NOMO-1 (cell line): ENCODE measurements around the gene TMEM39A.

Experiments
- DNase-seq, 2 experiments: peaks; one replicate each; lab custom pipeline; 2025; ENCODE audit not compliant: unreplicated experiment in 2 of 2; lab: John Stamatoyannopoulos, UW

TMEM39A gene, protein sequence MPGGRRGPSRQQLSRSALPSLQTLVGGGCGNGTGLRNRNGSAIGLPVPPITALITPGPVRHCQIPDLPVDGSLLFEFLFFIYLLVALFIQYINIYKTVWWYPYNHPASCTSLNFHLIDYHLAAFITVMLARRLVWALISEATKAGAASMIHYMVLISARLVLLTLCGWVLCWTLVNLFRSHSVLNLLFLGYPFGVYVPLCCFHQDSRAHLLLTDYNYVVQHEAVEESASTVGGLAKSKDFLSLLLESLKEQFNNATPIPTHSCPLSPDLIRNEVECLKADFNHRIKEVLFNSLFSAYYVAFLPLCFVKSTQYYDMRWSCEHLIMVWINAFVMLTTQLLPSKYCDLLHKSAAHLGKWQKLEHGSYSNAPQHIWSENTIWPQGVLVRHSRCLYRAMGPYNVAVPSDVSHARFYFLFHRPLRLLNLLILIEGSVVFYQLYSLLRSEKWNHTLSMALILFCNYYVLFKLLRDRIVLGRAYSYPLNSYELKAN

DNA sequence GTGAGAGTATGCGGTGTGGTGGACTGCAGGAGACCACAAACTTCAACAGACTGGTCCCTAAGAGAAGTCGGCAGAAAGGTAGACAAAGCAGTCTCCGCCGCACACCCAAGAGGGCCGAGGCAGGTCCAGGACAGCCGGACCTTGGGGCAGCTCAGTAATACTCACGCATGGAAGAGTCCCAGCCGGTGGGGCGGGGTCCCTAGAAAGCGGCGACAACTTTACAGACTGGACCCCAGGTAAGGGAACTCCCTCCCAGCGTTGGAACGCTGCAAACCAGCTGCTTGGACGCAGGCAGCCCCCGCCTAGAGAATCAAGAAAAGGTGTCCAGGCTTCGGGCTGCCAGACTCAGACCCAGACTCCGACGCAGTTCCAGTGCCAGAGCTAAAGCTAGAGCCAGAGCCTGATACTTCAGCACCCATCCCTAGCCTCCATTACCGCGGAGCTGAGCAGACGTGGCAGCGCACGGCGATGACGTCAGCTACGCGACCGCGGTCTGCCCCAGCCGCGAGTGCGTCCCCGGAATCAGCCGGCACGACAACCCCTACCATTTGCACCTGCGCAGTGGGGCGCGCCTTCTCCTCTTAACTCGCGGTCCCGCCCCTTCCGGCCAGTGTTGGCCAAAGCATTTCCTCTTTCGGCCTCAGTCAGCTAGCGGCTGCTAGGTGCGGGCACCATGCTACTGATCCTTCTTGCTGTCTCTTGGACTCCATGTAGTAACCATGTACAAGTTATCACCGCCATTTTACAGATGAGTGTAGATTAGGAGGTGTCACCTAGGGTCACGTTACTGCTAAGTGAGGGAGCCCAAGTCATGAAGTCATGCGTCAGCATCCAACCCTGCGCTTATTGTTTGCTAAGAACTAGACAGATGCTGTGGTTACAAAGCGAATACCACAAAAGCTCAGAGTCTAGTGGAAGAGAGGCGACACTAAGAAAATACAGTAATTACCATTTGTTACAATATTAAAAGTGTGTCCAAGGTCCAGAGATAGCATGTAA, at the start of gene TMEM39A:
Gene TMEM39A, minus strand, starts transcription at position 445 of the 999 bp plus-strand sequence. CDS start 1,541 bp downstream, outside the sequence.
- DNase-seq, result peak; percentile 98 to 99

DNA sequence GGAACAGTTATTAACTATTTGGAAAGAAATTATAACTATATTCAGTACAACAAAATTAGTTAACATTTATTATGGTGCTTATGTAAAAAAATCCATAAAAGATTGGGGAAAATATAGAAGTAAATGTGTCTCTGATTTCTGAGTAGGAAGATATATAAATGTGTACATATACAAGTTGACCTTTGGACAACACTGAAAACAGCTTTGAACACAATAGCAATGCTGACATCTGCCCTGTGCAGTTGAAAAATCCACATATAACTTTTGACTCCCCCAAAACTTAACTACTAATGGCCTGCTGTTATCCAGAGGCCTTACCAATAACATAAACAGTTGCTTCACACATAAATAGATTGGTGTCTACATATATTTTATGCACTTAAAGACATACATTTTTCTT, 47.3 kb upstream of the TMEM39A start:
- DNase-seq, result no peak

- DNase-seq, result no peak
These were observed 44.9 kb upstream of the TMEM39A start for GRCh38 chr3:119508172-119508845.

DNA sequence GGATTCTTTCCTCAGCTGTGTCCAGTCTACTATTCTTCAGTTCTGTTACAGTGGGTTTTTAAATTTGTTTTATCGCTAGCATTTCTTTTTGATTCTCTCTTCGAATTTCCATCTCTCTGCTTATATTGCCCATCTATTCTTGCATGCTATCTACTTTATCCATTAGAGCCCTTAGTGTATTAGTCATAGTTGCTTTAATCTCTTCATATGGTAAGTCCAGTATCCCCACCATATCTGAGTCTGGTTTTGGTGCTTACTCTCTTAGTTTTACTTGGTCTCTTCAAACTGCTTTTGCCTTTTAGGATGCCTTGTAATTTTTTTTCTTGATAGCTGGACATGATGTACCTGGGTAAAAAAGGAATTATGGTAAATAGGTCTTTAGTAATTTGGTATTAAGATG, 44.0 kb upstream of the TMEM39A start:
- DNase-seq, result no peak

GRCh38 chr3:119506631-119507030, 43.2 kb upstream of the TMEM39A start:
- no peak for DNase-seq

GRCh38 chr3:119500901-119501300, 37.5 kb upstream of the TMEM39A start:
- DNase-seq, result no peak

DNA sequence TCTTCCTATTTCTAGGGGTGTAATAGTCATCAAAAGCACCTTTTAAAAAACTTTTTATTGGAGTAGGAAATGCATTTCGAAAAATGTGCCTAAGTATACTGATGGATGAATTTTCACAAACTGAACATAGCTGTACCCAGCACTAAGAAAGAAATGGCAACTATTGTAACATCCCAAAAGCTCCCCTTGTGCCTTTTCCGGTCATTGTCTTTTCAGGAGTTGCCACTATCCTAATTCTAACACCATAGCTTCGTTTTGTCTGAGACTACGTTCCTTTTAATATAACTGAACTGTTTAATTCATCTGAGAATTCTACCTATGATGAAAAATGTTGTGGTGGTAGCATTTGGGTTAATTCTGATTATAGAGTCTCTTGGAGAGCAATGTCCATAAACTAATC, 36.9 kb upstream of the TMEM39A start:
- no peak for DNase-seq

DNA sequence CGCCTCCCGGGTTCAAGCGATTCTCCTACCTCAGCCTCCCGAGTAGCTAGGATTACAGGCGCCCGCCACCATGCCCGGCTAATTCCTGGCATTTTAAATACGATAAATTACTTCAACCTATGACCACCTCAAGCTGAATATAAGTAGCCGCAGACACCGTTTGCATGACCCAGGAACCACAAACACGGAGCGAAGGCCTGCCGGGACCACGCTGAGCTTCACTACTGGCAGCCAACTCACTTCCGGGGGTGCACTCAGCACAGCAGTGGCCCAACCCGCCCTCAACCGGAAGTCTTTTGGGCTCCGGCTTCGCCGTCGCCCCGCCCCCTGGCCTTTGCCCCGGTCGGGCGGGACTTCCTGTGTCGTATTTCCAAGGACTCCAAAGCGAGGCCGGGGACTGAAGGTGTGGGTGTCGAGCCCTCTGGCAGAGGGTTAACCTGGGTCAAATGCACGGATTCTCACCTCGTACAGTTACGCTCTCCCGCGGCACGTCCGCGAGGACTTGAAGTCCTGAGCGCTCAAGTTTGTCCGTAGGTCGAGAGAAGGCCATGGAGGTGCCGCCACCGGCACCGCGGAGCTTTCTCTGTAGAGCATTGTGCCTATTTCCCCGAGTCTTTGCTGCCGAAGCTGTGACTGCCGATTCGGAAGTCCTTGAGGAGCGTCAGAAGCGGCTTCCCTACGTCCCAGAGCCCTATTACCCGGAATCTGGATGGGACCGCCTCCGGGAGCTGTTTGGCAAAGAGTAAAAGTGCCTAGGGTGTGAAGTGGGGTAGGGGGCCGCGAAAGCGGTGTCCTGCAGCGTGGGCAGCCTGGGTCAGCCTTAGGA, 35.0 kb upstream of the TMEM39A start, which contains the start of gene TIMMDC1:
Gene TIMMDC1, plus strand, starts transcription at position 362 of the 826 bp plus-strand sequence. Its CDS starts 187 bp downstream, at position 549.
- peak; percentile 97 to 98 for DNase-seq

GRCh38 chr3:119497820-119498185, 34.4 kb upstream of the TMEM39A start:
- peak in 1 of 2 experiments; percentile 8 for DNase-seq

DNA sequence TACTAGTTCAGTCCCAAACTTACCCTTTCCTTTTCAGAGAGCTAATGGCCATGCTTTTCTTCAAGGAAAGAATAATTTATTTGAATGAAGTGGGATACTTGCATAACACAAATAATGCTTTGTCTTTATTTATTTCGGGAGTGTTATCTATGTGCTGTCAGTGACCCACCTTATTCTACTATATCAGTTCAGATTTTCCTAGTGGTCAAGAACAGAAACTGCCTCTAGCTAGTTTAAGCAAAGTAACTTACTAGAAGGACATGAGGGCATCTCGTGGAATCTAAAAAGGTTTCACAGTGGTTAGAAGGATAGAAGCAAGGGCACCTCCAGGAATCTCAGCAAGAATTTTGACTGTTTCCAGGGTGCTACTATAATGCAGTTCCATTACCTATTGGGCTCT, 31.2 kb upstream of the TMEM39A start:
- no peak for DNase-seq

- DNase-seq, result no peak
These were observed 29.4 kb upstream of the TMEM39A start for GRCh38 chr3:119492810-119493209.

DNA sequence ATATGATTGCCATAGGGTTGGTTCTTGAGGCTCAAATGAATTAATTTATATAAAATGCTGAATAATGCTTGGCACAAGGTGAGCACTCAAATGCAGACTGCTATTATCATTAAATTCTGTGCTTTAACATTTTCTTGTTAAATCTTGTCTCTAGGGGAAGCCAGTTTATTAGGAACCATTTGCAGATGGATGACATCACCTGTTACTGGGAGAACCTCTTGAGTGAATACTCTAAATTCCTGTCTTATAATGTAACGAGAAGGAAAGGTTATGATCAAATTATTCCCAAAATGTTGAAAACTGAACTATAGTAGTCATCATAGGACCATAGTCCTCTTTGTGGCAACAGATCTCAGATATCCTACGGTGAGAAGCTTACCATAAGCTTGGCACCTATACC, 28.7 kb upstream of the TMEM39A start:
- no peak for DNase-seq

DNA sequence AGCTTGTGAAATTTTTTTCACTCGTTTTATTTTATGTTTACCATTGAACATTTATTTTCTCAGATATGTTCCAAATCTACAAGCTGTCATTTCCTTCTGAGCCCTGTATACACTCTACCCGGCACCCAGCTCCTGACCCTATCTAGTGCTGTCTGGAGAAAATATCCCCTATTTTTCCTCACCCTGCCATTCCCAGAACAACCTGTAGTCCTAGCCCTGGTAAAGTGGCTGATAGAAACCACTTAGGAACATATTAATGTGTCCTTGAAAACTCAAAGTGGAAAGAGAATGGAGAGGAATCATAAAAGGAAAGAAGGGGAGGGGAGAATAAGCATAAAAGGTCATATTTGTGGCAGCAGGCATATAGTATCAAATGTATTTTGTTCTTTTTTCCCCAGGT, 26.7 kb upstream of the TMEM39A start:
- DNase-seq, result no peak

DNA sequence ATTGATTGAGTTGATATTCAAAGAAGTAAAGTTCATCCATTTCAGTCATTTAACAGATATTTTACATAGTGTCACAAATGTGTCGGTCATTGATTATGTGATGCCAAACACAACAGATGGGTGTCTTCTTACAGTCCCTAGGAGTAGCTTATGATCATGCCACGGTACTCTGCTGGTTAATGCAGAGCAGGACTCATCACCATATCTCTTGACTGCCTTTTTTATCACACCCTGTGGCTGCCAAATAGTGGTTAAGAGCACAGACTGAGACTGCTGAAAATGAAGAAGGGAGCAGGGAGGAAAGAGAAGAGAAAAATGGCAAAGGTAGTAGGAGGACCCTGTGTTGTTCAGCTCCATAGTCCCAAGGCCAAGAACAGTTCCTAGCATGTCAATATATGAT, 22.1 kb upstream of the TMEM39A start:
- DNase-seq, result no peak

DNA sequence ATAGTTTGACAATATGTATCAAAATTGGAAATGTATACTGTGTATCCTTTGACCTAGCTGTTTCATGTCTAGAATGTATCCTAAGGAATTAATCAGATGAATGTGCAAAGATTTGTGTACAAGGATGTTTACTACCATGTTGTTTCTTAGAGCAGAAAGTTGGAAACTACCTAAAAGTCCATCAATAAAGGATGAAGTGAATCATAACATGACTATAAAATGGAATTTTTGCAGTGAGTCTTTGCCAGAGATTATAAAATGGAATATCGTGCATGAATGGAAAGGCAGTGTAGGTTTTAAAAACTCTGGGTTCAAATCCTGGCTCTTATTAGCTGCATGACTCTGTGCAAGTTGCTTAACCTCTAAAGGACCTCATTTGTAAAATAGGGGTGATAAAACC, 19.7 kb upstream of the TMEM39A start:
- no peak for DNase-seq

- DNase-seq, result no peak
These were observed 17.7 kb upstream of the TMEM39A start for GRCh38 chr3:119481079-119481478.

GRCh38 chr3:119470866-119471265, 7.5 kb upstream of the TMEM39A start:
- no peak for DNase-seq

DNA sequence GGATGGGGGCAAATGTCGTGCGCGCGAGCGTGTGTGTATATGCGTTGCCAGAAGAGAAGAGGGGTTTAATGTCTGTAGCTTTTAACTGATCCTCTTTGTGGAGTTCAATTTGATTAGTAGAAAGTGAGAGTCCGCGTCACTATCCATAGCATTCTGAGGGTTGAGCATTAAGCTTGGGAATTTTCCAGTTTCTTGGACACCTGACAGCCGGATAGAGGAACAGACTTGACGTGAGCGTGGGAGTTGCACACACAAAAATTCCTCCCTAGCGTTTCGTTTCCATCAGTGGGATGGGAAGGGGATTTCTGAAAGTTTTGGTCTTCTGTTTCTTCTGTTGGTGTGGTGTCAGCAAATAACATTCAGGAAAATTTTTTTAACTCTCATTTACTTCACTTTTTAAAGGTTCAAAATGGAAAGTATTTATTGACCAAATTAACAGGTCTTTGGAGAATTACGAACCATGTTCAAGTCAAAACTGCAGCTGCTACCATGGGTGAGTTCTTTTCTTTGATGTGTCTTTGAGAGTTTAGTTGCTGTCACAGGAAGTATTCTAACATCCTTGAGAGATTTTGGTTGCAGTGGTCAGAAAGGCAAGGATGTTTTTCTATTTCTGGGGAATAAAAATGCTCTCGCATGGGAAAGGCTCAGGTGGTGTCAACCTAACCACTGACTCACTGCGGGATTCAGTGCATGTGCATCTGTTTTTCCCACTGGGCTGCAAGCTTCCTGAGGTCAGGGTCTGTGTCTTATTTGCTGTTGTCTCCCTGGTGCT, 6.2 kb upstream of the TMEM39A start:
- no peak for DNase-seq

DNA sequence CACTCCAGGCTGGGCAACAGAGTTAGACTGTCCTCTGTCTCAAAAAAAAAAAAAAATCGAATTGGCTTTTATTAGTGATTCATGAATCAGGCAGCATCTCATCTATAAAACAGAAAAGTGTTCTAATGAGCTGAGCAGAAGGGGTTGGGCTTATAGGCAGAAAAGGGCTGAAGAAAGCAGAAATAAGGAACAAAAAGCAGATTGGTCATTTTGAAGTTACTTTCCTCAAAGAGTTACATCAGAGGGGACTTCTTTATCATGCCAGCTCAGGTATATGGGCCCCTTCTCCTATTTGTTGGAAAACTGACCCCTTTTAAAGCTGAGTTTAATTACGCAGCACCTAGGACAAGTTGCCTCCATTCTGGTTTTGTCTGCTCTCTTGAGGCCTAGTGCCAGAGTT, 4.6 kb upstream of the TMEM39A start:
- DNase-seq, result peak; percentile 62 to 77
